Measurements from ENCODE around the gene TAS2R41.

The TAS2R41 gene

DNA sequence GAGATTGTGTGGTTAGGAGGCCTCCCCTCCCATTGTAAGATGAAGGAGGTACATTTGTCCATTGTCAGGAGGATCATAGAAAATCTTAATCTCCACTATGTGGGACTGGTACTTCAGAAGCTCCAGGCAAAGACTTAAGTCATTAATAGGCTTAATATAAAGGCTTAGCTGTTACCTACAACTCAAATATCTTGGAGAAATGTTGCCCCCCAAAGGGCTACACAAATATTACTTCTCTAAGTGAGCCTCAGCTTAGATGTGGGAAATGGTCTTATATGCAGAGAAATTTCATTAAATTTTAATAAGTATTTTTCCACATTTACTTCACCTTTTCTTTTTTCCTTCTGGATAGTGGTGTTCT is 27.2 kb downstream of the TAS2R41 start:
- TF ChIP-seq, protein P1, sequence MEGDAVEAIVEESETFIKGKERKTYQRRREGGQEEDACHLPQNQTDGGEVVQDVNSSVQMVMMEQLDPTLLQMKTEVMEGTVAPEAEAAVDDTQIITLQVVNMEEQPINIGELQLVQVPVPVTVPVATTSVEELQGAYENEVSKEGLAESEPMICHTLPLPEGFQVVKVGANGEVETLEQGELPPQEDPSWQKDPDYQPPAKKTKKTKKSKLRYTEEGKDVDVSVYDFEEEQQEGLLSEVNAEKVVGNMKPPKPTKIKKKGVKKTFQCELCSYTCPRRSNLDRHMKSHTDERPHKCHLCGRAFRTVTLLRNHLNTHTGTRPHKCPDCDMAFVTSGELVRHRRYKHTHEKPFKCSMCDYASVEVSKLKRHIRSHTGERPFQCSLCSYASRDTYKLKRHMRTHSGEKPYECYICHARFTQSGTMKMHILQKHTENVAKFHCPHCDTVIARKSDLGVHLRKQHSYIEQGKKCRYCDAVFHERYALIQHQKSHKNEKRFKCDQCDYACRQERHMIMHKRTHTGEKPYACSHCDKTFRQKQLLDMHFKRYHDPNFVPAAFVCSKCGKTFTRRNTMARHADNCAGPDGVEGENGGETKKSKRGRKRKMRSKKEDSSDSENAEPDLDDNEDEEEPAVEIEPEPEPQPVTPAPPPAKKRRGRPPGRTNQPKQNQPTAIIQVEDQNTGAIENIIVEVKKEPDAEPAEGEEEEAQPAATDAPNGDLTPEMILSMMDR (IDR thresholded peaks at IDR 0.05; ENCODE audit: low read depth, low read length), result no peak
- H3K4me3 ChIP-seq (replicated peaks in 1 of 2; ENCODE audit: low read depth in 2 of 2, low read length in 2 of 2), result no peak overlapping the region
- peak in 1 of 2 donors; percentile 18 for DNase-seq (ENCODE audit: low read depth in 2 of 2)

DNA sequence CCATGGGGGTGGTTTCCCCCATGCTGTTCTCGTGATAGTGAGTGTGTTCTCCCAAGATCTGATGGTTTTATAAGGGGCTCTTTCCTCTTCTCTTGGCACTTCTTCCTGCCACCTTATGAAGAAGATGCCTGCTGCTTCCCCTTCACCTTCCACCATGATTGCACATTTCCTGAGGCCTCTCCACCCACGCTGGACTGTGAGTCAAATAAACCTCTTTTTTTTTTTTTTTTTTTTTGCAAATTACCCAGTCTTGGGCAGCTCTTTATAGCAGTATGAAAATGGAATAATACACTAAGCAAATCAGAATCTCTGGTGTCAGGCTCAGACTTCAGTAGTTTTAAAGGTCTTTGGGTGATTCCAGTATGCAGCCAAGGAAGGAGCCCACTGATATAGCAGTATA is 28.2 kb downstream of the TAS2R41 start:
- H3K4me3 ChIP-seq (replicated peaks in 1 of 2; ENCODE audit: low read depth in 2 of 2, low read length in 2 of 2), result no peak overlapping the region
- TF ChIP-seq, protein P1 (IDR thresholded peaks at IDR 0.05; ENCODE audit: low read depth, low read length), result no peak
- DNase-seq (ENCODE audit: low read depth in 2 of 2), result no peak

DNA sequence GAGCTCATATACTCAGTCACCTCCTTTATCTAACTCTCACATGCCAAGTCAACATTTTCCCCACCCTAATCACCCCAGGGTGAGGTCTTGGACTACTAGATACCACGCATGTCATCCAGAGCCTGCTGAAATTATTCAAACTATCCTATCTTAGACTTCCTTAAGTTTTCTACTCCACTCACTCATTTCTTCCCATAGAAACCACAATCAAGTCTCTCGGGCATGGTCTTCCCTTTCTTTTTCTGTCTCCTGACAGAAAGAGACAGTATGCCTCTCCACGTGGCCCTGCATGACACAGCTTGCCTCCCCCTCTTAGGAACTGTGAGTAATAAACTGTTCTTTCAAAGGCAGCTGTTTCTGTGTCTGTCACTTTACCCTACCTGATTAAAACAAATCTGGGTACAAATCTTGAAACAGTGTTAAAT is 29.4 kb downstream of the TAS2R41 start:
- TF ChIP-seq, protein P1 (IDR thresholded peaks at IDR 0.05; ENCODE audit: low read depth, low read length), result no peak
- no peak for DNase-seq (ENCODE audit: low read depth in 2 of 2)
- H3K4me3 ChIP-seq (replicated peaks in 1 of 2; ENCODE audit: low read depth in 2 of 2, low read length in 2 of 2), result no peak overlapping the region

DNA sequence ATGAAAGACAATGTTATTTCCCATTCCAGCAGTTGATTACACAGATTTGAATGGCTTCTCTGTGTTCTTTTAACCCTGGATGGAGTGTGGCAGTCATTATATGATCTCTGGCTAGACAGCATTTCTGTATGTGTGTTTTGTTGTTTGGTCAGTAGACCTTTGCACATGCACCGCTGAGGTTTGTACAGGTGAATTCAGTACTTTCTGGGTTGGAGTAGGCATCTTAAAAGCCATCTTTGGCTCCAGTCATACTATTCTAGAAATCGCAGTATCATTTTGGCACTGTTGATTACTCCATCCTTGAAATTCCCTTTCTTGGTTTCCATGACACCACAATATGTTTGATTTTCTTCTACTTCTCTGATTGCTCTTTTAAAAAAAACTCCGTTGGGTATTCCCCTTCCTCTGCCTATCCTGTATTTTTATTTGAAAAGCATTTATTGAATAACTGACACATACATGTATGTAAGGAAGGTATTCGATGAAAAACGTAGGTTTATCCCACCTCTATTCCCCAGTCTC is 29.9 kb downstream of the TAS2R41 start:
- no peak overlapping the region for H3K4me3 ChIP-seq (replicated peaks in 1 of 2; ENCODE audit: low read depth in 2 of 2, low read length in 2 of 2)
- DNase-seq (ENCODE audit: low read depth in 2 of 2), result no peak
- TF ChIP-seq, protein P1 (IDR thresholded peaks at IDR 0.05; ENCODE audit: low read depth, low read length), result no peak

- TF ChIP-seq, protein P1 (IDR thresholded peaks at IDR 0.05; ENCODE audit: low read depth, low read length), result no peak
- no peak overlapping the region for H3K4me3 ChIP-seq (replicated peaks in 1 of 2; ENCODE audit: low read depth in 2 of 2, low read length in 2 of 2)
These were observed 33.4 kb downstream of the TAS2R41 start for GRCh38 chr7:143510854-143511592.

DNA sequence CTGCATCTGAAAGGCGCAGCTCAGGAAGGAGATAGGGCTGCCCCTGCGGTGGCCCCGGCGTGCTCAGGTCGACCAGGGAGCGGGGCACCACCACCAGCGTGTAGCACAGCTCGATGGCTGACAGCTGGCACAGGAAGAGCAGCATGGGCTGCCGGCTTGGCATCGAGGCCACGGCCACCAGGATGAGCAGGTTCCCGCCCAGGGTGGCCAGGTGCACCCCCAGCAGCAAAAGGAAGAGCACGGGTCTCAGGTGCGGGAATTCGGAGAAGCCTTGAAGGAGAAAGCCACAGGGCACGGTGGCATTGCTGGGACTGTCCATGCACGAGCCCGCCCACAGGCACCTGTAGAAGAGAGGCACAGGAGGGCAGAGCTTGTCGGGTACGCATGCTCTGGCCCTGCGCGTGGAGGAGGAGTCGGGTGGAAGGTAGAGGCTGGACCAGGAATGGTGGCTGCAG is 33.9 kb downstream of the TAS2R41 start:
- TF ChIP-seq, protein P1 (IDR thresholded peaks at IDR 0.05; ENCODE audit: low read depth, low read length), result no peak
- H3K4me3 ChIP-seq (replicated peaks in 1 of 2; ENCODE audit: low read depth in 2 of 2, low read length in 2 of 2), result no peak overlapping the region
- no peak for DNase-seq (ENCODE audit: low read depth in 2 of 2)

More at GRCh38 chr7:143510854-143511592, 33.4 kb downstream of the TAS2R41 start:
- DNase-seq (ENCODE audit: low read depth in 2 of 2), result no peak
